Amniotic stem cell (primary cell): ENCODE measurements around the gene LENG1.
"Not testable (repeated sequence)": the region's sequence is repeated elsewhere in the genome, so short reads cannot be mapped to it uniquely, and the experiment has no call there.

Experiments used
- DNase-seq: peaks from one replicate; lab custom pipeline; 2025; lab: John Stamatoyannopoulos, UW

LENG1 gene

GRCh38 chr19:54159352-54160181 is at the start of gene LENG1:
LENG1 (minus strand) TSS chr19:54159721; CDS start chr19:54159695, 26 bp downstream.
- peak; percentile 100 for DNase-seq

- no peak for DNase-seq
Measured at GRCh38 chr19:54208784-54209057, 49.2 kb upstream of the LENG1 start.

GRCh38 chr19:54207983-54208783 is 48.7 kb upstream of the LENG1 start:
- DNase-seq = no peak

GRCh38 chr19:54207676-54207982 is 48.1 kb upstream of the LENG1 start:
- no peak for DNase-seq

- not testable (repeated sequence) for DNase-seq
Measured at GRCh38 chr19:54207193-54207592, 47.7 kb upstream of the LENG1 start.

- DNase-seq = no peak
Measured at GRCh38 chr19:54206831-54207177, 47.3 kb upstream of the LENG1 start.

- DNase-seq = no peak
Measured at GRCh38 chr19:54206030-54206830, 46.7 kb upstream of the LENG1 start.

- DNase-seq = no peak
Measured at GRCh38 chr19:54204767-54205468, 45.4 kb upstream of the LENG1 start.

- DNase-seq = no peak
Measured at GRCh38 chr19:54203151-54203611, 43.7 kb upstream of the LENG1 start.

- DNase-seq = no peak
Measured at GRCh38 chr19:54201980-54202379, 42.5 kb upstream of the LENG1 start.

- no peak for DNase-seq
Measured at GRCh38 chr19:54201172-54201701, 41.7 kb upstream of the LENG1 start.

- DNase-seq = no peak
Measured at GRCh38 chr19:54199401-54199800, 39.9 kb upstream of the LENG1 start.

GRCh38 chr19:54197121-54197520 is 37.6 kb upstream of the LENG1 start:
- no peak for DNase-seq

GRCh38 chr19:54196536-54196935 is 37.0 kb upstream of the LENG1 start:
- no peak for DNase-seq

GRCh38 chr19:54194463-54194862 is 34.9 kb upstream of the LENG1 start:
- not testable (repeated sequence) for DNase-seq

- no peak for DNase-seq
Measured at GRCh38 chr19:54193011-54193410, 33.5 kb upstream of the LENG1 start.

- DNase-seq = no peak
Measured at GRCh38 chr19:54191811-54192453, 32.4 kb upstream of the LENG1 start.

- peak; percentile 61 for DNase-seq
Measured at GRCh38 chr19:54191011-54191810, 31.7 kb upstream of the LENG1 start, which contains the start of gene TSEN34. TSEN34 (plus strand) TSS chr19:54191308; CDS start chr19:54191365, 57 bp downstream.

- DNase-seq = peak; percentile 99
Measured at GRCh38 chr19:54190503-54191010, 31.0 kb upstream of the LENG1 start.
